Left lung (tissue), 14 donors: Measurements from ENCODE around the gene TUBB3. TPM values are rescaled to one million over a fixed set of nuclear protein-coding genes. Genes with fewer than 3 reads are reported as not detected.
"Not testable (repeated sequence)": the region's sequence is repeated elsewhere in the genome, so short reads cannot be mapped to it uniquely, and the experiment has no call there.

ENCODE experiments used
- ATAC-seq: fragments of 200-7000 bp; cut with Tn5 transposase; one replicate; pipeline ENCODE4 v1.9.1; 2020; ENCODE audit warnings: moderate library complexity
- DNase-seq, 4 donors: peaks; one replicate each; pipeline ENCODE4 v3.0.0-alpha.2; 2013 to 2020
- H3K27ac ChIP-seq, 2 donors: fragments of 200-600 bp; sonication (generic) in 1 of 2; one replicate each; pipeline versions ENCODE4 v1.5.0 to v1.8.0; 2020 to 2021
- H3K27me3 ChIP-seq, 2 donors: fragments of 200-600 bp; sonication (generic) in 1 of 2; one replicate each; pipeline versions ENCODE4 v1.5.0 to v1.8.0; 2020 to 2021
- H3K36me3 ChIP-seq, 2 donors: fragments of 200-600 bp; sonication (generic) in 1 of 2; one replicate each; pipeline versions ENCODE4 v1.5.0 to v1.8.0; 2020 to 2021
- H3K4me1 ChIP-seq, 2 donors: fragments of 200-600 bp; one replicate each; pipeline ENCODE4 v1.8.0; 2021
- H3K4me3 ChIP-seq, 2 donors: fragments of 200-600 bp; sonication (generic) in 1 of 2; one replicate each; pipeline versions ENCODE4 v1.5.0 to v1.8.0; 2020 to 2021; ENCODE audit warnings: mild to moderate bottlenecking in 1 of 2
- H3K9me3 ChIP-seq, 2 donors: fragments of 200-600 bp; sonication (generic) in 1 of 2; one replicate each; pipeline versions ENCODE4 v1.5.0 to v1.8.0; 2020 to 2021
- CTCF ChIP-seq, 2 donors: fragments of 200-600 bp; sonication (generic) in 1 of 2; IDR thresholded peaks; one replicate each; pipeline versions ENCODE4 v1.5.0 to v1.8.0; 2021; ENCODE audit warnings: antibody characterized with exemption in 2 of 2
- intact Hi-C, 2 donors: fragments of 100-400 bp; cut with DNase I; formaldehyde crosslinking; loops; one replicate each; pipeline versions ENCODE4 v1.11.2 to v1.14.2; 2022
- long read RNA-seq, 12 donors: library from polyadenylated mRNA in 2 of 12; unstranded in 2 of 12; transcript quantifications; one replicate each; pipeline ENCODE4 v2.0.0 and lab custom pipeline, GENCODE V29; 2019 to 2026
- polyA plus RNA-seq, 6 donors: library from polyadenylated mRNA; unstranded; fragments of 120-200 nt; gene quantifications; one replicate each; pipeline ENCODE4 v1.2.1, GENCODE V29; 2013; ENCODE audit not compliant: insufficient read length in 6 of 6
- total RNA-seq, 2 donors: library from RNA; stranded (reverse); fragmentation: NEBNext Ultra II Directional; extraction: Animal tissue kit (Norgen Biotek cat#: 25700); gene quantifications; one replicate each; pipeline ENCODE4 v1.2.1, GENCODE V29; 2021
- donor health status: DM: no; HTN: yes; CAD: no.
- donor health status: DM: no; HTN: no; CAD: no.

TUBB3 gene
- total RNA-seq (10 to 100 TPM; 17.4 to 54.2 TPM), polyA plus RNA-seq (1 to 10 TPM; 2.7 to 9.6 (median 7.1) TPM)
- long read RNA-seq, donor 1, partial matches to known transcripts = 0 of 3 reads
- long read RNA-seq, donor 1, other reads (novel, unspliced or antisense) = 0 of 3 reads
- long read RNA-seq, donor 2, partial matches to known transcripts = 0 of 3 reads
- long read RNA-seq, donor 2, other reads (novel, unspliced or antisense) = 0 of 3 reads
- long read RNA-seq, donor 3, partial matches to known transcripts = 0 of 1 reads
- long read RNA-seq, donor 3, other reads (novel, unspliced or antisense) = 0 of 1 reads
- long read RNA-seq, donor 4, transcript TUBB3-201 (4 exons, 1,769 nt) = major isoform, 77 of 86 reads
- long read RNA-seq, donor 4, partial matches to known transcripts = 1 of 86 reads
- long read RNA-seq, donor 4, other reads (novel, unspliced or antisense) = 6 of 86 reads
- long read RNA-seq, donor 5, partial matches to known transcripts = 0 of 3 reads
- long read RNA-seq, donor 5, other reads (novel, unspliced or antisense) = 0 of 3 reads
- long read RNA-seq, donor 6, partial matches to known transcripts = 0 of 2 reads
- long read RNA-seq, donor 6, other reads (novel, unspliced or antisense) = 0 of 2 reads
- long read RNA-seq, donor 7 = 0 reads
- long read RNA-seq, donor 8, partial matches to known transcripts = 0 of 1 reads
- long read RNA-seq, donor 8, other reads (novel, unspliced or antisense) = 0 of 1 reads
- long read RNA-seq, donor 9 = 0 reads
- long read RNA-seq, donor 10, transcript TUBB3-201 (4 exons, 1,769 nt) = major isoform, 46 of 50 reads
- long read RNA-seq, donor 10, partial matches to known transcripts = 0 of 50 reads
- long read RNA-seq, donor 10, other reads (novel, unspliced or antisense) = 2 of 50 reads
- long read RNA-seq, donor 11 = 0 reads
- long read RNA-seq, donor 12, partial matches to known transcripts = 0 of 1 reads
- long read RNA-seq, donor 12, other reads (novel, unspliced or antisense) = 0 of 1 reads

GRCh38 chr16:89922884-89923639 is at the start of gene TUBB3:
Gene TUBB3 (plus strand): TSS chr16:89923342. CDS start chr16:89923402, 60 bp downstream.
- peak; percentile 56 for ATAC-seq
- DNase-seq = peak in 3 of 4 donors; percentile 62 to 91 (median 81)
- Histone ChIP-seq H3K4me1 (peaks cover 40 to 79% of the 10 kb centered on the region in 2 donors), H3K27me3 (peaks cover 6 to 100% of the 10 kb centered on the region in 2 donors), H3K9me3 (no peaks in the 10 kb centered on the region), H3K4me3 (peak within 1 kb of the TSS; percentile 61), H3K36me3 (no peaks in the 10 kb centered on the region), H3K27ac (peak within 1 kb of the TSS; percentile 86 to 96)
- intact Hi-C loops = no loop called here
- TF ChIP-seq CTCF (IDR thresholded peaks at IDR 0.05) = no peak

- ATAC-seq (peak; percentile 91), DNase-seq (peak; percentile 92 to 99 (median 97))
- no peaks in the 10 kb centered on the region for H3K27me3 ChIP-seq
- H3K9me3 ChIP-seq = no peaks in the 10 kb centered on the region
- H3K36me3 ChIP-seq = peaks cover 0 to 26% of the 10 kb centered on the region in 2 donors
- peak overlapping the region; percentile 80 to 88 for H3K4me3 ChIP-seq
- H3K27ac ChIP-seq = peak overlapping the region; percentile 99
- TF ChIP-seq CTCF (IDR thresholded peaks at IDR 0.05) = no peak
- intact Hi-C loops = no loop called here
- H3K4me1 ChIP-seq = peaks cover 14 to 19% of the 10 kb centered on the region in 2 donors
These were observed 49.0 kb upstream of the TUBB3 start for GRCh38 chr16:89873972-89874689.

- DNase-seq, intact Hi-C loops, H3K9me3 ChIP-seq, H3K4me3 ChIP-seq, H3K27ac ChIP-seq, H3K27me3 ChIP-seq, ATAC-seq, H3K4me1 ChIP-seq: not testable (repeated sequence)
- H3K36me3 ChIP-seq = peaks cover 6 to 70% of the 10 kb centered on the region in 2 donors
These were observed 44.0 kb upstream of the TUBB3 start for GRCh38 chr16:89879123-89879522.

GRCh38 chr16:89880477-89881367 is 42.4 kb upstream of the TUBB3 start:
- Histone ChIP-seq H3K27me3 (no peaks in the 10 kb centered on the region), H3K4me1 (no peaks in the 10 kb centered on the region), H3K9me3 (no peaks in the 10 kb centered on the region), H3K4me3 (no peak overlapping the region), H3K36me3 (peaks cover 6 to 82% of the 10 kb centered on the region in 2 donors), H3K27ac (no peak overlapping the region)
- TF ChIP-seq CTCF (IDR thresholded peaks at IDR 0.05) = no peak
- intact Hi-C loops = no loop called here
- DNase-seq (no peak), ATAC-seq (no peak)
